Kidney glomerular epithelial cell (primary cell): ENCODE measurements around the gene GLRA1.
A peak's percentile ranks its signal among the peaks of the same experiment; 100 is the strongest.
"Not testable (repeated sequence)": the region's sequence is repeated elsewhere in the genome, so short reads cannot be mapped to it uniquely, and the experiment has no call there.

Experiments
- DNase-seq: peaks from one replicate; lab custom pipeline; 2025; lab: John Stamatoyannopoulos, UW

The GLRA1 gene

DNA sequence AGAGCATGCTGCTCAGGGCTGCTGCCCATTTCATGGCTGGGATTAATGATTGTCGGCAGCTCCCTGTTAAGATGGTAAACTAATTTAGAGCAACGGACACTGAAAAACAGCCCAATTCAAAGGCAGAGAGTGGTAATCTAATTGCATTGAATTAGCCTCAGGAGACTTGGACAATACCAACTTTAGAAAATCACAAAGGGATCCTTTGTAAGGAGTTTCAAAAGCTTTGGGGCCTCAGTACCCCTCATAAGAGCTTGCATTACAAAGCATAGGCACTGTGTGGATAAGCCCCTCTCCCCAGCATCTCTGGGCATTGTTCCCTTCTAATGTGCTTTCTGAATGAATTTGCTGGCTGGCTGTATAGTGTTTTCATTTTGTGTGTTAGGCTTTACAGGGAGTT, 6.7 kb downstream of the GLRA1 start:
- no peak for DNase-seq

DNA sequence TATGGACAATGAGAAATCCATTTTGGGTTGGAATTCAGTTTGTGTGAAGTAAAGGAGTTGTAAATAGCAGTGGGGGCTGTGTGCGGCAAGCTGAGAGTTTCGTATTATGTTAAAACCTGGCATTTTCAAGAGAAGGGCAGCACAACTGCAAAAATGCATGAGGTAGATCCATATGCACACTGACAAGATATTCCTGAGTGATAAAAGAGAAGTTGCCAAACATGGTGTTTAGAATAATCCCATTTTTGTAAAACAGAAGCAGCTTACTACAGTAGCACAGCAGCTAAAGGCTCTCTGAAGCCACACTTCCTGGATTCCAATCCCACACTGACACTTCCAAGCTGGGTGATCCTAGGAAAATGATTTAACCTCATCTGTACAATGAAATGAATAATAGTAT, 11.2 kb downstream of the GLRA1 start:
- DNase-seq = no peak

DNA sequence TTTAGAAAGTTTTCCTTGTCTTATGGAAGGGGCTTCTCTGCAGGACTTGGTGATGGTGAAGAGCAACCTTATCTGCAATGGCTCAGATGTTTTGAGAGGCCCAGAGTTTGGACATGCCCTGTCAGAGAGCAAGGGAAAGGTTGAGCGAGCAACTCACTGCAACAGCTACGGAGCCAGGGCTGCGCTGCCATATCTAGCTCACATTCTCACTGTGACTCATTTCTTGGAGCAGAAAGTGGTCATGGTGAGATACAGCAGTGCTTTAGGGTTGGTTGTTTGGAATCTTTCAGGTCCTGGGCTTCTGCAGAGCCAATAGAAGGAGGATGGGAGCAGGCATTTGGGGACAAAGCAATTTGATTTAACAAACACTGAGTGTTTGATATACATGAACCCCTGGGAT, 12.3 kb downstream of the GLRA1 start:
- no peak for DNase-seq

DNA sequence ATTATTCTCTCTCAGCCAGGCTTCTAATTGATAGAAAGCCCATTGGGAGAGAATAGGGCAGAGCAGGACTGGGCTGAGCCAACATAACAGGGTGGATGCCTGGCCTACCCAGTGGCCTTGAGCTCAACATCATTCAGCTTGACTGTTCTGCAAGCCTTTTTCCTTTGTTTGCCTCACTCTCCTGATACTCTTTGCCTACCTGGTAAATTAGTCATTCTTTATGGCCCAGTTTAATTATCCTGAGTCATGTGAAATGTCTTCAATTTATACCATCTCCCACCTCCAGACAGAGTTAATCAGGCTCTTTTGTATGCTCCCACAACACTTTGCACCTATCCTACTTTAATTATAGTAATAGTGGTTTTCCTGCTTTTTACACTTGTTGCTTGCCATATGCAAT, 13.6 kb downstream of the GLRA1 start:
- no peak for DNase-seq

DNA sequence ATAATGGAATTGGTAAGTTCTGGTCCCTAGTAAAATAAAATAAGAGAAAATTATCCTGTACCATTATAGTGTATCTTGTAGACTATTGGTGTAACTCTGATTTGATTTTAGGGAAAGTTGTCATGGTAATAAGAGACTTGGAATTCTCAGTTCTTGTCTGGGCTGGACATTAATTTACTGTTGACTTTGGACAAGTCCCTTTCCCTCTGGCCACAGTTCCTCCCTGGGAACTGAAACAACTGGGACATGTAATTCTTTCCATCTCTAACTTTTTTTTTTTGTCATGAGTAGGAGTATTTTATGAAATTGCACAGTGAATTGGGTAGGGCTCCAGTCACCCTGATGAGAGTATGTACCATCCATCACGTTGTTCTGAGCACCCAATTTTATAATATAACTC, 15.0 kb downstream of the GLRA1 start:
- DNase-seq = no peak

DNA sequence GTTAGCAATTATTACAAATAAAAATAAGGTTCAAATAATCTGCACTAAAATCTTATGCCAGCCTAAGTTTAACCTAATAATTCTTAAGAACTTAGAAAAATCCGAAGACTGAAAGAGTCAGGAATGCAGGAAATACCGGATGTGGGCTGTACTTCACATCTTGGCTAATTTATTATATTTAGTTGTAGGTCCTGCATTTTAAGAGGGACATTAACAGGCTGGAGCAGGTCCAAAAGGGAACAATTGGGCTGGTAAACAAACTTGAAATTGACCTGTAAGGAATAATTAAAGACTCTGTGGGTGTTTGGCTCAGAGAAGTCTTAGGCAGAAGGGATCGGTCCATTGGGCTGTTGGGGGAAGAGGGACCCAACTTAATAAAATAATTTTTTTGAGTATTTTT, 18.4 kb downstream of the GLRA1 start:
- DNase-seq = no peak

DNA sequence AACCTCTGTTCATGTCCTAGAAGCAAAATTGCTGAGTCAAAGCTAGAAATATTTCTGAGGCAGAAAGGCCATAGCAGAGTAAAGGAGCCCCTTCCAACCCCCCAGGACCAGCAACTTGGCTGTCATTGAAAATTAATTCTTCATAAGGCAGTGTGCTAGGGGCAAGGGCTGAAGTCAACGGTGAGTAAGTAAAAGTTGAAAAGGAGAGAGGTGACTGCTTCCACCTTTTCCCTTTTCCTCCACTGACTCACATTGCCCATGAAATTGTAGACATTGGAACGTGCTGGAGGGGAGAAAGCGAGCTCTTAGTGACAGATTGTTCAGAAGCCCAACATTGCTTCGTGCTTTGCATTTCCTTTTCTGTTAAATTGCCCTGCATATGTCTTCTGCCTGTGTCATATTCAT, 19.1 kb downstream of the GLRA1 start:
- DNase-seq = no peak

DNA sequence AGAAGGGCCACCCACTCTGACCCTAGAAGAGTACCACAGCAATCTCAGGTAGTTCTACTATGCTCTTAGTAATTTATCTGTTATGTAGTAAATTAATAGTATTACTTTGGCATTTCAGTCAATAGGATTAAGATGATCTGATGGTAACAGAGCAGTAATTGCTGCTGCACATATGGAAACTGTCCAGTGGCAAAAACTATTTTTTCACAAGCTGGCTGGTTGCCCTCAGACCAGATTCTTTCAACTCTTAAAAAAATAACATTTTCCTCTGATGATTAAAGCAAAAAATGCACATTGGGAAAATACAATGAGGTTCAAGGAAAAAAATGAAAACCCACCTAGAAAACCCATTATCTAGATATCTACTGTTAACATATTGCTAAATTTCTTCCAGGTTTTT, 19.7 kb downstream of the GLRA1 start:
- no peak for DNase-seq

DNA sequence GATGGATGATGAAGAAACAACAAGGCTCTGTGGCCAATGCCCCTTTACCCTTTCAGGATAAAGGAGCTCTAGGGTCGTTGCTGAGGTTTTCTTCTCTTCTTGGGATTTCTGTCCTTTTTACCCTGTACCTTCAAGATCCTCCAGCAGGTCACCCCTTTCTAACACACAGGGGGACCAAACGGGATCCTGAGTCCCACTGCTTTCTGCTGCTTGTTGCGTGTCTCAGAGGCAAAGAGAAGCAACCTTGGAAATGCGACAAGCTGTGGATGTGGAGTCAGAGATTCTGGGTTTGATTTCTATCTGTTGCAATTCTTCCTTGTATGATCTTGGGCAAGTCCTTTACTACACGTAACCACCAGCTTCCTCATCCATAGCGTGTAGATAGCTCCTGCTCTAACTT, 20.5 kb downstream of the GLRA1 start:
- DNase-seq = no peak

DNA sequence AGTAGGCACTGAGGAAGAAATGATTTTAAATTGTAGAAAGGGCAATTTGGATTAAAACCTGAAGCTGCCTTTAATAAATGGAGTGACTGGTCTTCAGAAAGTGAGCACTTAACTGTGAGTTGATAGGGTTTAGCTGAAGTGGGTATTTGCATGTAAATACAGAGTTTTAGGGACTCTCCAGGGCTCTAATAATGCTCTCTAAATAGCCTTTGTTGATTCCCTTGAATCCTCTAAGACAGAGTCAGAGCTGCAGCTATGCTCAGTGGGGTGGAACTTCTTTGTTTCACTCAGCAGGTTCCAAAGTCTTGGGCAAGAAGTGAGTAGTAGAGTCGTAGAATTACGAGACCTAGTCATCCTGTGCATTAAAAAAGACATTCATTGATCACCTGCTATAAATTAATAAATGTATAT, 21.4 kb downstream of the GLRA1 start:
- peak; percentile 8 for DNase-seq

DNA sequence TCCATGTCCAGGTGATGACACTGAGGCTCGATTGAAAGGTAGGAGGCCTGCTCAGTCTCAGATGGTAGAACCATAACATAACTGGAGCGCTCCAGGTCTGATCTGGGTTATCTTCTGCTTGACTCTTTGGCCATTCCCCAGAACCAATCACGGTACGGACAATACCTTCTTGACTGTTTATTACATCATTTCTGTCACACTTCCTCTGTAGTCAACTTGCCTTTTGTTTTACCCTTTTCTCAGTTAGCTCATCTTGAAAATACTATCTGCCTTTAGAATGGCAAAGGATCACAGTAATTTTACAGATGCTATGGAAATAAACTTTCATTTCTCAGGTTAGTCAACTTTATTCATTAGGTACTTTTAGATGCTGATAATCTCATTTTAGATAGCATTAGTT, 22.4 kb downstream of the GLRA1 start:
- DNase-seq = no peak

DNA sequence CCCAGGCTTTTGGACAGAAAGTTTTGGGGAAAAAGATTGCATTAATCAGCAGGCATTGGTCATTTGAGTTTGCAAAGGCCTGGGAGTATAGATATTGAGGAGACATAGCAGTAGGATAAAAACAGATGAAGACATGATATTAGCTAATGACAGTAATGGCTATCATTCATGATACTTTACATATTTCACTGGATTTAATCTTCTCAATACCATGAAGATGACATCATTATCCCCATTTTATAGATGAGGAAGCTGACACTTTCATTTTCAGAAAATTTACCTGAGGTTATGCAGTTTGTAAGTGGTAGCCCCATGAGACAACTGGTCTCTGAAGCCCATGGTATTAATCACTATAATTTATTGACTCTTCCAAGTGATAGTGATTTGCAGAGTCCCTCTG, 23.0 kb downstream of the GLRA1 start:
- DNase-seq = no peak

DNA sequence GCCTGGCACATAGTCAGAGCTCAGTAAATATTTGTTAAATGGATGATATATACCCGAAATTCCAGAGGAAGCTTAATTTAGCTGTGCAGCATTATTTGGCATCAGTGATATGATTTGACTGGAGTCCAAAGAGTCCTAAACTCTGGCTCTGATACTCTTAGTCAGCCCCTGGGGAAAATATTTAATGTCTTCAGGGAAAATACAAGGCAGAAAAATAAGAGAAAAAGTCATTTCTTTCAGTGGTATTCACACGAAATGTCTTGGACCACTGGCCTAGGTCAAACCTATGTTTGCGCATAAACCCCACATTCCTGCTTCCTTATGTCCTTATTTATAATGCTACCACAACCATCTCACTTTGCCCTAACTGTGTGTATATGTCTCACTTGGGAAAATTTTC, 23.8 kb downstream of the GLRA1 start:
- no peak for DNase-seq

DNA sequence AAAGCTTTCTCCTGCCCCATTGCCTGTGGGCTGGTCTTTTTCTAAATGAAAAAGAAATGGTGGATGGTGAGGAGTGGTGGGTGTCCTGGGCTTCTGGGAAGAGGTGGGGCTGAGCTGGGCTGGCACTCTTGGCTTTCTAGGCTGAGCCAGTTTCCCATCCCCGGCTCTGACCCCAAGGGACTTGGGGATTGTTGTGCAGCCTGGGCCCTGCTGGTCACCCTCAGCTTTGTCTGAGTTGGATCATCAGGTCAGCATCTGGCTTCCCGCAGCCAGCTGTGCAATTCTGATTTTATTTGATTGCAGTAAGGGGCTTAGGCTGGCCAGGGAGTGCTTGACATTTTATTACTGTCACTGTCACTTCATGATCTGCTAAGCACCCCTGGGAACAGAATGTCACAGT, 25.3 kb downstream of the GLRA1 start:
- DNase-seq = no peak

DNA sequence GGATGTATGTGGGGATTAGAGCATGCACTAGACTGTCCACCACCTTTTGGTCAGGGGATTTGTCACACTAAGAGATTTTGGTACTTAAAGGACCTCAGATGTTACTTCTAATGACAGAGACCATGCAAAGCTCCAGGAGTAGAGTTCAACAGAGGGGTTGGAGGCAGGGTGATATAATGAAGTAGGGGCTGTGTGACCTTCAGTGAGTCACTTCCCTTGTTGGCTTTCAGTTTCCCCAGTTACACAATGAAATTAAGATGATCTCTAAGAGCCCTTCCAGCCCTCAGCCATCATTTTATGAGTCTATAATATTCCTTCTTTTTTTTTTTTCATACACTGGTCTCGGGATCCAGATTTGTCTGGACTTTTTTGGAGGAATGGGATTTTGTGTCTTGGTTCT, 26.8 kb downstream of the GLRA1 start:
- DNase-seq = no peak

DNA sequence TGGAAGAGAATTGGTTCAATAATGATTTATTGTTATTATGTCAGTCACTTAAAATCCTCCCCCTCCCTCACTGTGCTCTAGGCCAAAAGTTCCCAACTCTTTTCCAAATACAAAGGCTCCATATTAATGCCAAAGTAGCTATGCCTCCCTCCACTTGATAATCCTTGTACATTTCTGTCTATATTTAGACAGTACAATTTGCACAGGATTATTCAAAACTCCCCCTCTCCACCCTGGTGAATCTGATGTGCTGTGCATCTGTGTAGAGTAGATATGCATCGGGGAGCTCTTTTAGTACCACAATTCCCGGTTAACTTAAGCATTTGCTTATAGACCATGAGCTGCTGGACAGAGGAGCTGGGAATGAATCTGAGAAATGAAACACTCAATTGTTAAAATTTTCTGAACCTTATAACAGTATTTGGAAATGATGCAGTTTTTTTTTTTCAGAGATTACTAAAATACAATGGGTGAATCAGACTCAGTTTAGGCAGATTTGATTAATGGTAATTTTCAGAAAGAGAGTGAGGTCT, 27.6 kb downstream of the GLRA1 start:
- no peak for DNase-seq

DNA sequence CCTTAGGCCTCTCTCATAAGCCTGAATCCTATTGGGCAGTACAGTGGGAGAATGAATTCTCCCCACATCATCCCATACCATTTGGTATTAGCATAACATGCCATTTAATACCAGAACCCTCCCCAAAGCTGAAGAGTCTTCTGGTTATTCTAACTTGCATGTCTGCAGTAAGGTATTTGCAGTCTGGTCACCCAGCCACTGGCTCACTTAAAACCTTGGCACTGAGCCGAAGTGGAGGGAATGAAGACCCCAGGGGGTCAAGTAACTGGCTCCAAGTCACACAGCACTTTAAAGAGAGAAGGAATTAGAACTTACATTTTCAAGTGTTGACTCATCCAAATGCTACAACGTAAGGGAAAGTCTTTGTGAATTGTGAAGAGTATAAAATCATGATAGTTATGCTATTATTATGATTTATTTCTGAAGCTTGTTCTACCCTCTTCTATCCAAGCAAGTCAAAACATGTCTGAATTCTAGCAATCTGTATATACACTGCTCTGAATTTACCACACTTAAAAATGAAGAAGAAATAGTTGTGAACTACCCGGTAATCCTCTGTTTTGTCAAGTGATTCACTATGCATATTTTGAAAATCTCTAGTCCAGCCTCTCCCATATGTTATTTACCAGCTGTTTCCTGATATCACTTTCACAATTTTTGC, 28.5 kb downstream of the GLRA1 start:
- peak; percentile 57 for DNase-seq

DNA sequence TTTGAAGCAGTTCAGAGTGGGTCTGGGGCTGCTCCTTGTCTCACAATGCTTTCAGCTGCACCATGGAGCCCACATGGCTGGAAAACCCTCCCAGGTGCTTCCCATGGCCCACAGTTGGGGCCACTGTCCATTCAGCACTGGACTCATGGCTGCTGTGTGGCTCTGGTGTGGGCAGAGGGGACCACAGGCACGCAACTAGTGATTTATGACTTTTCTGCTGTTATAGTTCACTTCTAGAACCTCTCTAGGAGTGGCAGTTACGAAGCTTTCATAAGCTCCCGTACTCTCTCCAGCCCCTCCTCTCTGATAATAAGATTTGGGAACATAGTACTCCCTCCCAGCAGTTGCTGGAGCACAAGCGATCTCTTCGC, 29.0 kb downstream of the GLRA1 start:
- no peak for DNase-seq

DNA sequence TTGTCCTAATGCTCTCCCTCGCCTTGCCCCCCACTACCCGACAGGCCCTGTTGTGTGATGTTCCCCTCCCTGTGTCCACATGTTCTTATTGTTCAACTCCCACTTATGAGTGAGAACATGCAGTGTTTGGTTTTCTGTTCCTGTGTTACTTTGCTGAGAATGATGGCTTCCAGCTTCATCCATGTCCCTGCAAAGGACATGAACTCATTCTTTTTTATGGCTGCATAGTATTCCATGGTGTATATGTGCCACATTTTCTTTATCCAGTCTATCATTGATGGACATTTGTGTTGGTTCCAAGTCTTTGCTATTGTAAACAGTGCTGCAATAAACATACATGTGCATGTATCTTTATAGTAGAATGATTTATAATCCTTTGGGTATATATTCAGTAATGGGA, 31.2 kb downstream of the GLRA1 start:
- DNase-seq = not testable (repeated sequence)

DNA sequence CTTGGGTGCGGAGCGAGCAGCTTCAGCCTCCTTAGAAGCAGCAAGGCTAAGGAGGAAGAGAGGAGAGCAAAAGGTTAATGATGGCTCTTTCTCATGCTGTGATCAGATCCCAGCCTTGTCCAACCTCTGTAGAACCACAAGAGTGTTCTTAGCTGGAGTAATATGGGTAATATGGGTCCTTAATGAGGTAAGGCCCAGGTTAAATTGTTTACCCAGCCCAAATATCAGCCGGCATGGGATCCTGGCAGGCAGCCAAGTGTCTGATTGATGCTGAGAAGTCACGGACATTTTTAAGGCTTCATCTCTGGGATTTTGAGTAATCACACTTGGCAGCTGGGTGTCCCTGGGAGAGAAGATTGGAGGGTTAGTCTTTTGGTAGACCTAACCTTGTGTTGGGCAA, 32.3 kb downstream of the GLRA1 start:
- DNase-seq = no peak

DNA sequence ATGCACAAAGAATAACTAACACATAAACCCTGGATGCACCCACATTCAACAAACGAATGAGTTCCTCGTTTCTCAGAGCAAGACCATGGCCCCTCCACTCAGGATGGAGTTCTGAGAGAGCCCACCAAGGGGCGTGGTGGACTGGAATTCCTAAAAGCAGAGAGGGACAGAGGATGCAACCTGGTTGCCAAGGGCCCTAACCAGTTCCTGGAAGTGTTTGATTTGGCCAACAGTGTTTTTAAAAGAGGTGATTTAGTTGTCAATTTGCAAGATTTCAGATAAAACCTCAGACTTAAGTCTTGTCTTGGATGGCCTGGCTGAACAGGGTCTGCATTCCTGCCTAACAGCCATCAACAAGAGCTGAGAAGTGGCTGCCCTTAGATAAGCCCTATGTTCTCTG, 34.4 kb downstream of the GLRA1 start:
- no peak for DNase-seq

DNA sequence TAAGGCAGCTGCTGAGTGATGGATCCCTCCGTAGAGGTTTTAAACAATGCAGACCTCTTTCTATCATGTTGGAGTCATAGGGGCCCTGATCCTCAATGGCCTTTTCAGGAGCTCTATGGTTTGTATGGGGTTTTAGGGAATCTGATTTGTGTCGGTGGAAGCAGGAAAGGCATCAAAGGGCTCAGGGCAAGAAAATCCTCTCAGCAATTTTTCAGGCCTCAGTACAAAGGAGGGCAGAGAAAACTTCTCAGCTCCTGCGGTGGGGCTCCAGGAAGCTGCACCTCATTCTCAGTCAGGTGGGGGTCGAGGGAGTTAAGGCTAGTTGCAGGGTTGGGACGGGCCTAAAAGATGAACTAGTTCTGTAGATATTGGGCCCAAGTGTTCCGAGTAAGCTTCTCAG, 35.0 kb downstream of the GLRA1 start:
- DNase-seq = no peak

DNA sequence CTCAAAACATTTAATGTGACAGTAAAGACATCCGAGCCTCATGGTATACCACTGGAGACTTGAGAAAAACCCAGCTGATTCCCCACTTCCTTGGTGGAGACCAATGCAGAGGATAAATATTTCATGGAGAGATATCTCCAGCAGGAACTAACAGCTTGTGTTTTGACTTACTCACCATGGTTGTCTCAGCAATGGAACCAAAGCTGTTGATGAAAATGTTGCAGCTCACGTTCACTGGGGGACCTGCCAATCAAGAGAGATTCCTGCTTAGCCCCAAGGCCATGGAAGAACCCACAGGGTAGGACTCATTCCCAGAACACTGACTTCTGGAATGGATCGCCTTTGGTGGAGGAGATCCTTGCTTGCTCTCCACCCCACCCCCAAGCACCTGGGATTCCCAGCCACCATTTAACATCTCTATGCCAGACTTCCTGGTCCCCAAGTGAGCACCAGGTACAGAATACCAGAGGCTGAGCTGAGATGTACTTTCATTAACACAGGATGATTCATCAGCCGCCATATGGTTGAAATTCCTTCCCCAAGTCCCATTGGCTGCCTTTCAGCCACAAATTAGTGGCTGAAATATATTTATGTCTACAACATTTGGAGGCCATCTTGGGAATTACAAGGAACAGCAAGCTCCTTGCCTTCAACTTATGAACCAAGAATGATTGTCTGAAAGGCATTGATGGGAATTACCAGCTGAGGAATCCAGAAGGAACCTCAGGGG, 37.9 kb downstream of the GLRA1 start:
- no peak for DNase-seq
